ENCODE measurements around the gene ZSWIM1. TPM values are rescaled to one million over a fixed set of nuclear protein-coding genes. Genes with fewer than 3 reads are reported as not detected.
A peak's percentile ranks its signal among the peaks of the same experiment; 100 is the strongest.

Gene ZSWIM1
- total and polyA plus RNA-seq, 2 of the 13 experiments (the other 11 are each of a cell fraction or from before 2014, with no cell fraction given) = 9.5 to 11.7 TPM

DNA sequence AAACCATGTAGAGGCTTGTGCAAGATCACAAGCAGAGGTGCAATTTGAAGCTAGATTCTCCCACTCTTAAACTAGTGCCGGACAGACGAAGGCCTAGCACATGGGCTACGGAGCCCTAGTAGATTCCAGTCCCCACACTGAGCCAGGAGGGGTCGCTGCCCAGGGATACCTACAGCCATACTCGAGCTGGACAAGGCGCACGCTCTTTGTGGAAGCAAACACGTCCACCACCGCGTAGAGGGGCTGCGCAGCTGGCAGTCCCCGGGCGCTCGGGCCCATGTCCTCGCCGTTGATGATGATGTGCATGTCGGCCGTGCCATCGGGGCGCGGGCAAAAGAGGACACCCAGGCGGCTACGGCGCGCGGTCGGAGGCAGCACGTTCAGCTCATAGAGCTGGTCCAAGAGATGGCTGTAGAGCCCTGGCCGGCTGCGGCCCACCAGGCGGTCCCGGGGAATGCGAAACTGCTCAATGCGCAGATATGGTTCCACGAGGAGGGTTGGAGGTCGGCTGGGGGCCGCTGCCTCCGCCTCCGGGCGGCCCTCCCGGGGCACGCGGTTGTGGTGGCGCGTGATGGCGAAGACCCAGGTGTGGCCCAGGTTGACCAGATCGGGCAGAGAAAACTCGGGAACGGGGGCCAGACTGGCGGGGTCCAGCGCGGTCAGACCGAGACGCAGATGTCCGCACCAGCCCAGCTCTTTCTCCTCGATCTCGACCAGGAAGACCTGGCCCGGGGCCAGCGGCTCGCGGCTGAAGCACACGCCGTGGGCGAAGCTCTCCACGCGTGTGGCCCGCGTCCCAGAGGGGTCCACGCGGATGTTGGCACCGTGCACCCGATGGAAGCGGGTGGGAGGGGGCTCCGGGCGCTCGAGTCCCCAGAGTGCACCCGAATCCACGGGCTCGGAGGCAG, 9.3 kb downstream of the ZSWIM1 start (continued):
- TF ChIP-seq E2F1 (CRISPR knock-in tag; IDR thresholded peaks at IDR 0.05) (no peak), MLLT10 (CRISPR knock-in tag; IDR thresholded peaks at IDR 0.05) (0 out of 2 replicates have a peak, but pooled peaks have one; percentile 27), SMARCE1 (IDR thresholded peaks at IDR 0.05; ENCODE audit: borderline replicate concordance) (no peak), ZNF326 (CRISPR knock-in tag; IDR thresholded peaks at IDR 0.05; ENCODE audit: borderline replicate concordance) (no peak), ZNF496 (CRISPR knock-in tag; IDR thresholded peaks at IDR 0.05; ENCODE audit: insufficient replicate concordance) (no peak), ZNF17 (CRISPR knock-in tag; IDR thresholded peaks at IDR 0.05) (no peak), MZF1 (CRISPR knock-in tag; IDR thresholded peaks at IDR 0.05; ENCODE audit: borderline replicate concordance) (no peak), DR1 (CRISPR knock-in tag; IDR thresholded peaks at IDR 0.05) (no peak; the same call in 1 of the 2 replicates), PBX3 (CRISPR knock-in tag; IDR thresholded peaks at IDR 0.05; ENCODE audit: borderline replicate concordance) (no peak; the same call in 1 of the 2 replicates), FOXP4 (CRISPR knock-in tag; IDR thresholded peaks at IDR 0.05) (peak; percentile 30; the same call in 1 of the 2 replicates)
- TF ChIP-seq, protein P1, sequence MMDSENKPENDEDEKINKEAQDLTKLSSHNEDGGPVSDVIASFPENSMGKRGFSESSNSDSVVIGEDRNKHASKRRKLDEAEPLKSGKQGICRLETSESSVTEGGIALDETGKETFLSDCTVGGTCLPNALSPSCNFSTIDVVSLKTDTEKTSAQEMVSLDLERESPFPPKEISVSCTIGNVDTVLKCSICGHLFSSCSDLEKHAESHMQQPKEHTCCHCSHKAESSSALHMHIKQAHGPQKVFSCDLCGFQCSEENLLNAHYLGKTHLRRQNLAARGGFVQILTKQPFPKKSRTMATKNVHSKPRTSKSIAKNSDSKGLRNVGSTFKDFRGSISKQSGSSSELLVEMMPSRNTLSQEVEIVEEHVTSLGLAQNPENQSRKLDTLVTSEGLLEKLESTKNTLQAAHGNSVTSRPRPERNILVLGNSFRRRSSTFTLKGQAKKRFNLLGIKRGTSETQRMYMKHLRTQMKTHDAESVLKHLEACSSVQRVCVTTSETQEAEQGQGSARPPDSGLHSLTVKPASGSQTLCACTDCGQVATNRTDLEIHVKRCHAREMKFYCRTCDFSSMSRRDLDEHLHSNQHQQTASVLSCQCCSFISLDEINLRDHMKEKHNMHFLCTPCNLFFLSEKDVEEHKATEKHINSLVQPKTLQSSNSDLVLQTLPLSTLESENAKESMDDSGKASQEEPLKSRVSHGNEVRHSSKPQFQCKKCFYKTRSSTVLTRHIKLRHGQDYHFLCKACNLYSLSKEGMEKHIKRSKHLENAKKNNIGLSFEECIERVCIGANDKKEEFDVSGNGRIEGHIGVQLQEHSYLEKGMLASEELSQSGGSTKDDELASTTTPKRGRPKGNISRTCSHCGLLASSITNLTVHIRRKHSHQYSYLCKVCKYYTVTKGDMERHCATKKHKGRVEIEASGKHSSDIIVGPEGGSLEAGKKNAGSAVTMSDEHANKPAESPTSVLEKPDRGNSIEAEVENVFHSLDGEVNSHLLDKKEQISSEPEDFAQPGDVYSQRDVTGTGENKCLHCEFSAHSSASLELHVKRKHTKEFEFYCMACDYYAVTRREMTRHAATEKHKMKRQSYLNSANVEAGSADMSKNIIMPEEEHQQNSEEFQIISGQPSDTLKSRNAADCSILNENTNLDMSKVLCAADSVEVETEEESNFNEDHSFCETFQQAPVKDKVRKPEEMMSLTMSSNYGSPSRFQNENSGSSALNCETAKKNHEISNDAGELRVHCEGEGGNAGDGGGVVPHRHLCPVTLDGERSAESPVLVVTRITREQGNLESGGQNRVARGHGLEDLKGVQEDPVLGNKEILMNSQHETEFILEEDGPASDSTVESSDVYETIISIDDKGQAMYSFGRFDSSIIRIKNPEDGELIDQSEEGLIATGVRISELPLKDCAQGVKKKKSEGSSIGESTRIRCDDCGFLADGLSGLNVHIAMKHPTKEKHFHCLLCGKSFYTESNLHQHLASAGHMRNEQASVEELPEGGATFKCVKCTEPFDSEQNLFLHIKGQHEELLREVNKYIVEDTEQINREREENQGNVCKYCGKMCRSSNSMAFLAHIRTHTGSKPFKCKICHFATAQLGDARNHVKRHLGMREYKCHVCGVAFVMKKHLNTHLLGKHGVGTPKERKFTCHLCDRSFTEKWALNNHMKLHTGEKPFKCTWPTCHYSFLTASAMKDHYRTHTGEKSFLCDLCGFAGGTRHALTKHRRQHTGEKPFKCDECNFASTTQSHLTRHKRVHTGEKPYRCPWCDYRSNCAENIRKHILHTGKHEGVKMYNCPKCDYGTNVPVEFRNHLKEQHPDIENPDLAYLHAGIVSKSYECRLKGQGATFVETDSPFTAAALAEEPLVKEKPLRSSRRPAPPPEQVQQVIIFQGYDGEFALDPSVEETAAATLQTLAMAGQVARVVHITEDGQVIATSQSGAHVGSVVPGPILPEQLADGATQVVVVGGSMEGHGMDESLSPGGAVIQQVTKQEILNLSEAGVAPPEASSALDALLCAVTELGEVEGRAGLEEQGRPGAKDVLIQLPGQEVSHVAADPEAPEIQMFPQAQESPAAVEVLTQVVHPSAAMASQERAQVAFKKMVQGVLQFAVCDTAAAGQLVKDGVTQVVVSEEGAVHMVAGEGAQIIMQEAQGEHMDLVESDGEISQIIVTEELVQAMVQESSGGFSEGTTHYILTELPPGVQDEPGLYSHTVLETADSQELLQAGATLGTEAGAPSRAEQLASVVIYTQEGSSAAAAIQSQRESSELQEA (CRISPR knock-in tag; IDR thresholded peaks at IDR 0.05; ENCODE audit: not compliant biosample characterization) = peak; percentile 76
- TF ChIP-seq, protein P2, sequence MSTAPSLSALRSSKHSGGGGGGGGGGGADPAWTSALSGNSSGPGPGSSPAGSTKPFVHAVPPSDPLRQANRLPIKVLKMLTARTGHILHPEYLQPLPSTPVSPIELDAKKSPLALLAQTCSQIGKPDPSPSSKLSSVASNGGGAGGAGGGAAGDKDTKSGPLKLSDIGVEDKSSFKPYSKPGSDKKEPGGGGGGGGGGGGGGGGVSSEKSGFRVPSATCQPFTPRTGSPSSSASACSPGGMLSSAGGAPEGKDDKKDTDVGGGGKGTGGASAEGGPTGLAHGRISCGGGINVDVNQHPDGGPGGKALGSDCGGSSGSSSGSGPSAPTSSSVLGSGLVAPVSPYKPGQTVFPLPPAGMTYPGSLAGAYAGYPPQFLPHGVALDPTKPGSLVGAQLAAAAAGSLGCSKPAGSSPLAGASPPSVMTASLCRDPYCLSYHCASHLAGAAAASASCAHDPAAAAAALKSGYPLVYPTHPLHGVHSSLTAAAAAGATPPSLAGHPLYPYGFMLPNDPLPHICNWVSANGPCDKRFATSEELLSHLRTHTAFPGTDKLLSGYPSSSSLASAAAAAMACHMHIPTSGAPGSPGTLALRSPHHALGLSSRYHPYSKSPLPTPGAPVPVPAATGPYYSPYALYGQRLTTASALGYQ (CRISPR knock-in tag; IDR thresholded peaks at IDR 0.05) = no peak
